A549 (cell line): ENCODE results near the gene PSD2. TPM values are rescaled to one million over a fixed set of nuclear protein-coding genes. Genes with fewer than 3 reads are reported as not detected.
A peak's percentile ranks its signal among the peaks of the same experiment; 100 is the strongest.

Experiments used
- ATAC-seq, 2 experiments: fragments of 200-7000 bp in 1 of 2; fragments of >200 bp in 1 of 2; cut with Nextera tagmentation in 1 of 2; cut with Tn5 transposase in 1 of 2; 3 replicates each; pipeline versions ENCODE4 v1.8.0 to v1.9.1; 2018 to 2020; ENCODE audit warnings: mild to moderate bottlenecking in 1 of 2, moderate library complexity in 1 of 2
- CTCF ChIA-PET: fragments of 300-600 bp; sonication (Branson Sonifier 250); formaldehyde crosslinking; extraction: SDS; loops from one replicate; lab custom pipeline; 2021; ENCODE audit warnings: antibody characterized with exemption, inconsistent platforms; lab: Yijun Ruan, JAX
- POLR2A ChIA-PET: fragments of 350-600 bp; formaldehyde crosslinking; extraction: SDS; loops from one replicate; lab custom pipeline; 2021; ENCODE audit warnings: antibody characterized with exemption, inconsistent platforms; lab: Yijun Ruan, JAX
- DNase-seq, 2 experiments: peaks; one replicate each; pipeline versions ENCODE4 v3.0.0 to v3.0.0-alpha.2; 2011 to 2016; ENCODE audit warnings: low read depth in 1 of 2, low spot score in 1 of 2
- FAIRE-seq: peaks from 2 replicates; lab custom pipeline; 2011; peaks lifted over from hg19 to GRCh38; lab: Jason Lieb, UNC
- H3K27ac ChIP-seq, 2 experiments: fragments of >200 bp; sonication (Bioruptor Twin); formaldehyde crosslinking; 3 replicates each; pipeline ENCODE4 v1.5.1; 2016 to 2017
- H3K4me1 ChIP-seq: fragments of >200 bp; sonication (Bioruptor Twin); formaldehyde crosslinking; 3 replicates; pipeline ENCODE4 v1.6.1; 2016
- H3K4me2 ChIP-seq: fragments of >200 bp; sonication (Bioruptor Twin); formaldehyde crosslinking; 3 replicates; pipeline ENCODE4 v1.6.1; 2016
- H3K4me3 ChIP-seq: fragments of >200 bp; sonication (Bioruptor Twin); formaldehyde crosslinking; 3 replicates; pipeline ENCODE4 v1.5.1; 2016
- H3K9me3 ChIP-seq: fragments of >200 bp; sonication (Bioruptor Twin); formaldehyde crosslinking; 3 replicates; pipeline ENCODE4 v1.6.1; 2016
- BHLHE40 ChIP-seq: IDR thresholded peaks from 2 replicates; pipeline ENCODE4 v1.6.1; 2012; ENCODE audit warnings: low read depth, low read length, inconsistent platforms
- CBX2 ChIP-seq: fragments of 200-600 bp; sonication (generic); IDR thresholded peaks from 2 replicates; pipeline ENCODE4 v1.6.1; 2016; ENCODE audit warnings: low read depth, mild to moderate bottlenecking, borderline replicate concordance
- CEBPB ChIP-seq, 2 experiments: fragments of >200 bp in 1 of 2; sonication (Bioruptor Twin) in 1 of 2; formaldehyde crosslinking in 1 of 2; IDR thresholded peaks; 2 replicates each; pipeline ENCODE4 v1.6.1; 2012 to 2016
- ESRRA ChIP-seq: fragments of 150-350 bp; IDR thresholded peaks from 2 replicates; pipeline ENCODE4 v1.6.1; 2014; ENCODE audit warnings: mild to moderate bottlenecking, low read length, borderline replicate concordance
- FOSL2 ChIP-seq, 2 experiments: fragments of 450-650 bp in 1 of 2; fragments of >200 bp in 1 of 2; sonication (Bioruptor Twin) in 1 of 2; formaldehyde crosslinking; IDR thresholded peaks; 2 replicates each; pipeline versions ENCODE4 v1.5.0 to v1.6.1; 2016 to 2020; ENCODE audit warnings: mild to moderate bottlenecking in 1 of 2, moderate library complexity in 1 of 2
- HOXA7 ChIP-seq: fragments of 250-450 bp; sonication (Bioruptor Pico); IDR thresholded peaks from 2 replicates; pipeline ENCODE4 v1.5.0; 2020; ENCODE audit warnings: mild to moderate bottlenecking, moderate library complexity
- HOXB13 ChIP-seq: fragments of 250-450 bp; sonication (Bioruptor Pico); IDR thresholded peaks from 2 replicates; pipeline ENCODE4 v1.5.0; 2020; ENCODE audit warnings: low read depth, mild to moderate bottlenecking, moderate library complexity
- HOXB5 ChIP-seq: fragments of 250-450 bp; sonication (Bioruptor Pico); IDR thresholded peaks from 2 replicates; pipeline ENCODE4 v1.5.0; 2020; ENCODE audit warnings: mild to moderate bottlenecking, moderate library complexity
- JUNB ChIP-seq: fragments of >200 bp; sonication (Bioruptor Twin); formaldehyde crosslinking; IDR thresholded peaks from 2 replicates; pipeline ENCODE4 v1.6.1; 2016
- KDM5A ChIP-seq: fragments of 200-600 bp; sonication (generic); IDR thresholded peaks from 2 replicates; pipeline ENCODE4 v1.6.1; 2016; ENCODE audit warnings: antibody characterized with exemption, mild to moderate bottlenecking
- MAZ ChIP-seq: fragments of 150-350 bp; IDR thresholded peaks from 2 replicates; pipeline ENCODE4 v1.6.1; 2014; ENCODE audit warnings: antibody characterized with exemption, low read depth, low read length, borderline replicate concordance
- NFE2L2 ChIP-seq: fragments of 150-350 bp; conservative IDR thresholded peaks from 2 replicates; pipeline ENCODE4 v1.6.1; 2014; ENCODE audit warnings: low read length
- NPAS2 ChIP-seq: fragments of 250-450 bp; sonication (Bioruptor Pico); IDR thresholded peaks from 2 replicates; pipeline ENCODE4 v1.8.0; 2022; ENCODE audit warnings: mild to moderate bottlenecking, moderate library complexity, borderline replicate concordance
- NR3C1 ChIP-seq: fragments of >200 bp; sonication (Bioruptor Twin); formaldehyde crosslinking; IDR thresholded peaks from 3 replicates; pipeline ENCODE4 v1.6.1; 2017
- PHF8 ChIP-seq: fragments of 200-600 bp; sonication (generic); IDR thresholded peaks from 2 replicates; pipeline ENCODE4 v1.6.1; 2016; ENCODE audit warnings: low read depth, mild to moderate bottlenecking, antibody characterized with exemption, moderate library complexity, borderline replicate concordance
- POLR2A ChIP-seq: IDR thresholded peaks from 2 replicates; pipeline ENCODE4 v1.6.1; 2012; ENCODE audit warnings: mild to moderate bottlenecking, low read length
- POLR2AphosphoS2 ChIP-seq: conservative IDR thresholded peaks from 2 replicates; pipeline ENCODE4 v1.6.1; 2012; ENCODE audit warnings: low read length, improper control_type of control experiment, inconsistent platforms
- RAD21 ChIP-seq, 2 experiments: fragments of >200 bp in 1 of 2; sonication (Bioruptor Twin) in 1 of 2; formaldehyde crosslinking in 1 of 2; IDR thresholded peaks in 1 of 2; conservative IDR thresholded peaks in 1 of 2; 2 replicates in 1 of 2; 3 replicates in 1 of 2; pipeline ENCODE4 v1.6.1; 2012 to 2018; ENCODE audit warnings: inconsistent platforms in 1 of 2
- RCOR1 ChIP-seq: fragments of 150-350 bp; IDR thresholded peaks from 2 replicates; pipeline ENCODE4 v1.6.1; 2014; ENCODE audit warnings: antibody characterized with exemption, low read length, low read depth
- RNF2 ChIP-seq: fragments of 200-600 bp; sonication (generic); IDR thresholded peaks from 2 replicates; pipeline ENCODE4 v1.6.1; 2016; ENCODE audit warnings: low read depth, mild to moderate bottlenecking, antibody characterized with exemption, moderate library complexity, borderline replicate concordance
- SREBF2 ChIP-seq: fragments of 450-650 bp; IDR thresholded peaks from 2 replicates; pipeline ENCODE4 v1.6.1; 2014; ENCODE audit warnings: mild to moderate bottlenecking, moderate library complexity
- ZC3H11A ChIP-seq: fragments of 450-650 bp; IDR thresholded peaks from 2 replicates; pipeline ENCODE4 v1.6.1; 2014; ENCODE audit warnings: antibody characterized with exemption, mild to moderate bottlenecking
- ZSCAN20 ChIP-seq: fragments of 250-450 bp; sonication (Bioruptor Pico); IDR thresholded peaks from 2 replicates; pipeline ENCODE4 v1.8.0; 2022; ENCODE audit warnings: mild to moderate bottlenecking, moderate library complexity
- WGBS: methylation state at CpG from one replicate; pipeline ENCODE4 v1.1.6; 2017; ENCODE audit errors: missing lambda C conversion rate; 5-methylcytosine and 5-hydroxymethylcytosine counted together
- polyA plus RNA-seq, 4 experiments: library from polyadenylated mRNA; depleted of rRNA in 3 of 4; stranded (reverse); fragments of >200 nt; fragmentation: RNase III in 1 of 4; extraction: RNeasy Plus Mini Kit Qiagen cat#74134 plus additional on column Dnase treatment in 1 of 4; gene quantifications; 2 replicates in 3 of 4; 3 replicates in 1 of 4; pipeline ENCODE4 v1.2.3, GENCODE V29; 2011 to 2017
- TF ChIP-seq, protein P1 (sequence below): fragments of 450-650 bp; IDR thresholded peaks from 2 replicates; pipeline ENCODE4 v1.6.1; 2014; ENCODE audit warnings: antibody characterized with exemption
- TF ChIP-seq, protein P2 (sequence below): IDR thresholded peaks from 2 replicates; pipeline ENCODE4 v1.6.1; 2012
- TF ChIP-seq, protein P3 (sequence below): fragments of >200 bp; sonication (Bioruptor Twin); formaldehyde crosslinking; IDR thresholded peaks from 2 replicates; pipeline ENCODE4 v1.6.1; 2016
- TF ChIP-seq, protein P4 (sequence below): fragments of 150-350 bp; IDR thresholded peaks from 2 replicates; pipeline ENCODE4 v1.6.1; 2014; ENCODE audit warnings: low read depth, mild to moderate bottlenecking, low read length

PSD2 gene
- polyA plus RNA-seq, 2 of the 4 experiments (the other 2 are of a cell fraction): 0.05 TPM; not detected in 1

DNA sequence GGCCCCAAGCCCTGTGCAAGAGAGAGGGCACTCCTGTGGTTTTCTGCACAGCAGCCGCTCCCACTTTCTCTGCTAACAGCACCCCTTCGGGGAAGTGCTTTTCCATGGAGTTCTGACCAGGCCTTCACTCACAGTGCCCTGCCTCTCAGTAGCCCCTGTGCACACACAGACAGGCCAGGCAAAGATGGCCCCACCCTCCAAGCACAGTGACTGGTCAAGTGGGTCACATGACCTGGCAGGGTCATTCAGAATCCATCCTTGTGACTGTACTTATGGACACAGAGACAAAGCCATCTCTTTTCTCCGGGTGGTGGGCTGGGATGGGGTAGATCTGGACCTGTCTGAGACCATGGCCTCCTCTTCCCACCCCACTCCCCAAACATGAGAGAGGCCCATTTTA lies 82.5 kb downstream of the PSD2 start:
- DNase-seq (no peak), ATAC-seq (peak in 1 of 2 experiments; percentile 22; a peak in 1 of 6 replicates)
- Histone ChIP-seq H3K4me1 (no peaks in the 10 kb centered on the region), H3K4me3 (no peak overlapping the region), H3K4me2 (no peak overlapping the region), H3K27ac (no peak overlapping the region)
- POLR2A ChIA-PET: no interaction called here
- 76% methylated on average over 2 of the region's 3 CpGs for WGBS
- TF ChIP-seq, protein P1, sequence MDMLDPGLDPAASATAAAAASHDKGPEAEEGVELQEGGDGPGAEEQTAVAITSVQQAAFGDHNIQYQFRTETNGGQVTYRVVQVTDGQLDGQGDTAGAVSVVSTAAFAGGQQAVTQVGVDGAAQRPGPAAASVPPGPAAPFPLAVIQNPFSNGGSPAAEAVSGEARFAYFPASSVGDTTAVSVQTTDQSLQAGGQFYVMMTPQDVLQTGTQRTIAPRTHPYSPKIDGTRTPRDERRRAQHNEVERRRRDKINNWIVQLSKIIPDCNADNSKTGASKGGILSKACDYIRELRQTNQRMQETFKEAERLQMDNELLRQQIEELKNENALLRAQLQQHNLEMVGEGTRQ: 0 out of 2 replicates have a peak, but pooled peaks have one; percentile 27
- TF ChIP-seq CBX2: no peak
- TF ChIP-seq, all 56 proteins: peak for 1
- no peak for FAIRE-seq
- peaks cover 3% of the 10 kb centered on the region; the same call in 1 of the 3 replicates for H3K9me3 ChIP-seq
- CTCF ChIA-PET: interaction anchor here (1.3 to 2.3 kb wide), 2 partner anchors 12 to 195 kb away, joined by 3 to 6 read pairs; no protein-coding TSS in a partner anchor

DNA sequence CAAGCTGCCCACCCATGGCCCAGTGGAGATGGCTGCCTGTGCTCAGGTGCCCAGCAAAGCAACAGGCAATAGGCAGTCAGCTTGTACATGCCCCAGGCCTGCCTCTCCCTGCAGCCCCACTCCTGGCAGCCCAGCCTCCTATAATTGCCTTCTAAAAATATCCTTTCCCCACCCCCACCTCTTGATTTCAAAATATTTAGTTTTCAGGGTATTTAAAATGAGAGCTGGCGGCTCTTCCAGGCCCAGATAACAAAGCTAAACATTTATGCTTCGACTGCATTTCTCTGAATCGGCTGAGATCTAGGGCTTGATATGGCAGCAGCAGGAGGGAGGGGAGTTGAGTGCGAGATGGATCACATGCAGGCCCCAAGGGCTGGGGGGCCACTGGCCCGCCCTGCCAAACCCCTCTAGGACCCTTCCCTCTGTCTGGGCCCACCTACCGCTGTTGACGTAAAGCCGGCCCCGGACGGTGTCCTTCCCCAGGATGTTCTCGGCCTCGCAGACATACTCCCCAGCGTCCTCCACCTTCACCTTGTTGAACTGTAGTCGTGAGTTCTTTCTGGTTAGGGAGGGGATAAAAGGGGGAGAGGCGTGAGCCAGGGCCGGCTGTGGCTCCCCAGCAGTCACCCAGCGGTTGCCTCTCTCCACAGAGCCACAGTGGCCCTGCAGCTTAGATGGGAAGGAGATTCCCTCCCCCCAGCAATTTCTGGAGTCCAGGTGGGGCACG lies 85.0 kb downstream of the PSD2 start:
- Histone ChIP-seq H3K4me1 (no peaks in the 10 kb centered on the region), H3K4me3 (no peak overlapping the region), H3K27ac (no peak overlapping the region), H3K4me2 (no peak overlapping the region), H3K9me3 (peaks cover 3% of the 10 kb centered on the region; the same call in 1 of the 3 replicates)
- ChIA-PET POLR2A (no interaction called here), CTCF (interaction anchor here (0.6 to 2.8 kb wide), 7 partner anchors 8 to 248 kb away, joined by 3 to 8 read pairs (median 6); no protein-coding TSS in a partner anchor)
- 79% methylated on average over 18 of the region's 18 CpGs for WGBS
- FAIRE-seq (no peak), ATAC-seq (no peak; a peak in 1 of 6 replicates), DNase-seq (no peak)
- no peak for TF ChIP-seq RAD21 (conservative IDR thresholded peaks at IDR 0.05 in 1 of 2, IDR thresholded peaks at IDR 0.05 in 1 of 2)
- no peak for TF ChIP-seq FOSL2 (IDR thresholded peaks at IDR 0.05)
- TF ChIP-seq FOSL2 (CRISPR knock-in tag; IDR thresholded peaks at IDR 0.05): no peak
- TF ChIP-seq PHF8: no peak
- TF ChIP-seq BHLHE40: no peak
- no peak for TF ChIP-seq NPAS2 (CRISPR knock-in tag)

DNA sequence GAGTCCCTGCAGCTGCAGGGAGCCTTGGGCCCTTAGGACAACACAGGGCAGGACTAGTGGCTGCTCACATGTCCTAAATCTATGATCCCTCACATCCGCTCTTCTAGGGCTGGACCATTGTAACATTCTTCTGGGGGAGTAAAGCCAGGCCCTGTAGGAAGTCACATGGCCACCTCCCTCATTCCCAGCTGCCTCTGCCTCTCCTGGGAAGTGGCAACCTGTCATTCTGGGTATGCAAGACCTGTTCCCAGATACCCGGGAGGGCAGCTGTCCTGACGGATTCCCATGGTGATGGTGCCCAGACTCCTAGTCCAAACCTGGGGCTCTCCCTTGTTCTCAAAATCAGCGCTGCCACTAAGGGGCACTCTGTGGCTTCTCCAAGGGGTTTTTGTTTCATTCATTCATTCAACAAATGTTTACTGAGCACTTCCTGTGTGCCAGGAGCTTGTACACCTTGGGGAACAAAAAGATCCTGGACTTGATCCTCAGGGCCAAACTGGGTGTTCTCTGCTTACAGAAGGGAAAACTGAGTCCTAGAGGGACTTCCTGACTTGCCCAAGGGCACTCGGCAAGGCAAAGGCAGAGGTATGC lies 85.6 kb downstream of the PSD2 start:
- ChIA-PET POLR2A (no interaction called here), CTCF (interaction anchor here (0.6 to 2.8 kb wide), 9 partner anchors 9 to 263 kb away, joined by 3 to 8 read pairs (median 6); no protein-coding TSS in a partner anchor)
- FAIRE-seq: no peak
- H3K27ac ChIP-seq: no peak overlapping the region
- no peak overlapping the region for H3K4me2 ChIP-seq
- H3K4me3 ChIP-seq: no peak overlapping the region
- ATAC-seq: no peak
- TF ChIP-seq BHLHE40 (no peak), NR3C1 (no peak), RNF2 (no peak), SREBF2 (no peak), MAZ (no peak), NFE2L2 (no peak)
- WGBS: 81% methylated on average over 5 of the region's 5 CpGs
- DNase-seq: no peak
- no peaks in the 10 kb centered on the region for H3K9me3 ChIP-seq
- no peaks in the 10 kb centered on the region for H3K4me1 ChIP-seq

DNA sequence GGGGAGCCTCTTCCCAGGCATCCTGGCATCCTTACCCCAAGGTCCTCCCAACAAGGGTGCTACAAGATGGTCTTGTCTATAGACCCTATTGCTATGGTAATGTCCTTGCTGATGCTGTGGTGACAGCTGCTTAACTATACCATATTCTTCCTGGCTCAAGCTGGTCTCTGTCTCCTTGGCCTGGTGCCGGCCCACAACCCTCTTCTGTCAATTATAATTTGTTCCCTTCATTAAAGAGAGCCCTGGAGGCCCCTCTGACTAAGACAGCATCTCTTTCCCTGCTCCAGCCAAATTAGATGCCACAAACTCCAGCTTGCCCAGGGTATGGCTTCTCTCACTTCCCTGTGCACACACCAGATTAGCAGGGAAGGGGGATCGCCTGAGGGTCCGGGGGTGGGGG lies 86.7 kb downstream of the PSD2 start:
- H3K9me3 ChIP-seq: no peaks in the 10 kb centered on the region
- no peak overlapping the region for H3K27ac ChIP-seq
- no peaks in the 10 kb centered on the region for H3K4me1 ChIP-seq
- ATAC-seq (no peak), FAIRE-seq (no peak), DNase-seq (no peak)
- H3K4me3 ChIP-seq: no peak overlapping the region
- WGBS: 21% methylated on average over 3 of the region's 3 CpGs
- ChIA-PET CTCF (interaction anchor here (0.6 to 2.8 kb wide), 6 partner anchors 10 to 1207 kb away, joined by 3 to 8 read pairs (median 6); no protein-coding TSS in a partner anchor), POLR2A (no interaction called here)
- H3K4me2 ChIP-seq: no peak overlapping the region
- TF ChIP-seq ESRRA (no peak), HOXB13 (CRISPR knock-in tag) (no peak), HOXB5 (CRISPR knock-in tag) (no peak), JUNB (no peak), RNF2 (no peak), KDM5A (no peak), RCOR1 (no peak), CEBPB (IDR thresholded peaks at IDR 0.05) (no peak), POLR2AphosphoS2 (no peak), ZC3H11A (no peak), POLR2A (no peak), HOXA7 (no peak), BHLHE40 (no peak), ZSCAN20 (no peak)
- TF ChIP-seq, protein P2, sequence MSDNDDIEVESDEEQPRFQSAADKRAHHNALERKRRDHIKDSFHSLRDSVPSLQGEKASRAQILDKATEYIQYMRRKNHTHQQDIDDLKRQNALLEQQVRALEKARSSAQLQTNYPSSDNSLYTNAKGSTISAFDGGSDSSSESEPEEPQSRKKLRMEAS: no peak
- TF ChIP-seq, protein P3, sequence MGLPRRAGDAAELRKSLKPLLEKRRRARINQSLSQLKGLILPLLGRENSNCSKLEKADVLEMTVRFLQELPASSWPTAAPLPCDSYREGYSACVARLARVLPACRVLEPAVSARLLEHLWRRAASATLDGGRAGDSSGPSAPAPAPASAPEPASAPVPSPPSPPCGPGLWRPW: no peak
- TF ChIP-seq, protein P4, sequence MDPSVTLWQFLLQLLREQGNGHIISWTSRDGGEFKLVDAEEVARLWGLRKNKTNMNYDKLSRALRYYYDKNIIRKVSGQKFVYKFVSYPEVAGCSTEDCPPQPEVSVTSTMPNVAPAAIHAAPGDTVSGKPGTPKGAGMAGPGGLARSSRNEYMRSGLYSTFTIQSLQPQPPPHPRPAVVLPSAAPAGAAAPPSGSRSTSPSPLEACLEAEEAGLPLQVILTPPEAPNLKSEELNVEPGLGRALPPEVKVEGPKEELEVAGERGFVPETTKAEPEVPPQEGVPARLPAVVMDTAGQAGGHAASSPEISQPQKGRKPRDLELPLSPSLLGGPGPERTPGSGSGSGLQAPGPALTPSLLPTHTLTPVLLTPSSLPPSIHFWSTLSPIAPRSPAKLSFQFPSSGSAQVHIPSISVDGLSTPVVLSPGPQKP: no peak
